Panc1 (cell line): Measurements from ENCODE around the gene ERN1.

Source experiments
- POLR2AphosphoS5 ChIP-seq: IDR thresholded peaks from 2 replicates; pipeline ENCODE4 v1.6.1; 2012; ENCODE audit warnings: mild to moderate bottlenecking, low read depth, low read length, moderate library complexity
- TF ChIP-seq, protein P1 (sequence below): fragments of 450-650 bp; IDR thresholded peaks from 2 replicates; pipeline ENCODE4 v1.5.1; 2017; ENCODE audit warnings: mild to moderate bottlenecking
- TF ChIP-seq, protein P2 (sequence below), 2 experiments: IDR thresholded peaks; 2 replicates each; pipeline ENCODE4 v1.6.1; 2011 to 2012; ENCODE audit warnings: low read depth in 2 of 2, control low read depth in 1 of 2, low read length in 1 of 2, mild to moderate bottlenecking in 1 of 2, moderate library complexity in 1 of 2; ENCODE audit not compliant: insufficient read depth in 1 of 2

DNA sequence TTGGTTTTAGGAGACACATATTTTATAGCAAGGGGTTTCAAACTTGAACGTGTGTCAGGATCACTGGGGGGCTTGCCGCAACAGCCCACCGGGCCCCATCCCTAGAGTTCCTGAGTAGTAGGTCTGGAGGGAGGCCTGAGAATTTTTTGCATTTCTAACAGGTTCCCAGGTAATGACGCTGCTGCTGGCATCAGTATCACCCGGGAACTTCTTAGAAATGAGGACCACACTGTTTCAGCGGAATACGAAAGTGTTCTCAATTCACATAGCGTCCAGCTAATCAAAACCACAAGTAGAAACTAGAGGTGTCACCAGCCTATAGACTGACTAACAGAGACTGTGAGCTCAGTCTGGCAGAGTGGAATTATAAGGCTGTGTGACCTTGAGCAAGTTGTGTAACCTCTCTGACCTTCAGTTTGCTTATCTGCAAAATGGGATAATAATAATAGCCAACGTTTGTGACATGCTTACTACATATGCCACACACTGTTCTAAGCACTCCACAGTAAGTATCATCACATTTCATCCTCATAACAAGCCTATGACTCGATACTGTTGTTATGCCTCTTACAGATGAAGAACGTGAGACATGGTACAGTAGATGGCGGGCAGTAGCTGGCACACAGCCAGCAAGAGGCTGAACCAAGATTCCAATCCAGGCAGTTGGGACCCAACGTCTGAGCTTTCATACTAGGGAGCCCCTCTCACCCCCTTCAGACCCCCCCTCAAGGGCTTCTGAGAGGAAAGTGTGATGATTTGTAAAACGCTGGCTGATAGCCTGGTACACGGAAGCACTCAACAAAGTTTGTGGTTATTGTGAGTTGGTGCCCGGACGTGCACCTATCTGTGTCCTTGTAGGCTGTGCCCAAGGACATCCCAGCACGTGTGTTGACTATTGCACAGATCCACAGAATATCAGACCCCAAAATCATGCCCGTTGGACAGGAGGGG, 104.9 kb downstream of the ERN1 start:
- TF ChIP-seq, protein P1, sequence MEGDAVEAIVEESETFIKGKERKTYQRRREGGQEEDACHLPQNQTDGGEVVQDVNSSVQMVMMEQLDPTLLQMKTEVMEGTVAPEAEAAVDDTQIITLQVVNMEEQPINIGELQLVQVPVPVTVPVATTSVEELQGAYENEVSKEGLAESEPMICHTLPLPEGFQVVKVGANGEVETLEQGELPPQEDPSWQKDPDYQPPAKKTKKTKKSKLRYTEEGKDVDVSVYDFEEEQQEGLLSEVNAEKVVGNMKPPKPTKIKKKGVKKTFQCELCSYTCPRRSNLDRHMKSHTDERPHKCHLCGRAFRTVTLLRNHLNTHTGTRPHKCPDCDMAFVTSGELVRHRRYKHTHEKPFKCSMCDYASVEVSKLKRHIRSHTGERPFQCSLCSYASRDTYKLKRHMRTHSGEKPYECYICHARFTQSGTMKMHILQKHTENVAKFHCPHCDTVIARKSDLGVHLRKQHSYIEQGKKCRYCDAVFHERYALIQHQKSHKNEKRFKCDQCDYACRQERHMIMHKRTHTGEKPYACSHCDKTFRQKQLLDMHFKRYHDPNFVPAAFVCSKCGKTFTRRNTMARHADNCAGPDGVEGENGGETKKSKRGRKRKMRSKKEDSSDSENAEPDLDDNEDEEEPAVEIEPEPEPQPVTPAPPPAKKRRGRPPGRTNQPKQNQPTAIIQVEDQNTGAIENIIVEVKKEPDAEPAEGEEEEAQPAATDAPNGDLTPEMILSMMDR: no peak
- TF ChIP-seq POLR2AphosphoS5: no peak
- TF ChIP-seq, protein P2, sequence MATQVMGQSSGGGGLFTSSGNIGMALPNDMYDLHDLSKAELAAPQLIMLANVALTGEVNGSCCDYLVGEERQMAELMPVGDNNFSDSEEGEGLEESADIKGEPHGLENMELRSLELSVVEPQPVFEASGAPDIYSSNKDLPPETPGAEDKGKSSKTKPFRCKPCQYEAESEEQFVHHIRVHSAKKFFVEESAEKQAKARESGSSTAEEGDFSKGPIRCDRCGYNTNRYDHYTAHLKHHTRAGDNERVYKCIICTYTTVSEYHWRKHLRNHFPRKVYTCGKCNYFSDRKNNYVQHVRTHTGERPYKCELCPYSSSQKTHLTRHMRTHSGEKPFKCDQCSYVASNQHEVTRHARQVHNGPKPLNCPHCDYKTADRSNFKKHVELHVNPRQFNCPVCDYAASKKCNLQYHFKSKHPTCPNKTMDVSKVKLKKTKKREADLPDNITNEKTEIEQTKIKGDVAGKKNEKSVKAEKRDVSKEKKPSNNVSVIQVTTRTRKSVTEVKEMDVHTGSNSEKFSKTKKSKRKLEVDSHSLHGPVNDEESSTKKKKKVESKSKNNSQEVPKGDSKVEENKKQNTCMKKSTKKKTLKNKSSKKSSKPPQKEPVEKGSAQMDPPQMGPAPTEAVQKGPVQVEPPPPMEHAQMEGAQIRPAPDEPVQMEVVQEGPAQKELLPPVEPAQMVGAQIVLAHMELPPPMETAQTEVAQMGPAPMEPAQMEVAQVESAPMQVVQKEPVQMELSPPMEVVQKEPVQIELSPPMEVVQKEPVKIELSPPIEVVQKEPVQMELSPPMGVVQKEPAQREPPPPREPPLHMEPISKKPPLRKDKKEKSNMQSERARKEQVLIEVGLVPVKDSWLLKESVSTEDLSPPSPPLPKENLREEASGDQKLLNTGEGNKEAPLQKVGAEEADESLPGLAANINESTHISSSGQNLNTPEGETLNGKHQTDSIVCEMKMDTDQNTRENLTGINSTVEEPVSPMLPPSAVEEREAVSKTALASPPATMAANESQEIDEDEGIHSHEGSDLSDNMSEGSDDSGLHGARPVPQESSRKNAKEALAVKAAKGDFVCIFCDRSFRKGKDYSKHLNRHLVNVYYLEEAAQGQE (IDR thresholded peaks at IDR 0.05; ENCODE audit: insufficient read depth in 1 of 2, low read depth in 2 of 2, low read length in 1 of 2): no peak
